NT2/D1 (cell line): ENCODE results near the gene SIRPG.

ENCODE experiments used
- SUZ12 ChIP-seq: IDR thresholded peaks from 2 replicates; pipeline ENCODE4 v1.6.1; 2011; ENCODE audit not compliant: insufficient read length, insufficient read depth; ENCODE audit errors: extremely low read depth
- YY1 ChIP-seq: IDR thresholded peaks from 2 replicates; pipeline ENCODE4 v1.6.1; 2011; ENCODE audit not compliant: insufficient read length, insufficient read depth
- ZNF274 ChIP-seq: IDR thresholded peaks from 2 replicates; pipeline ENCODE4 v1.6.1; 2011; ENCODE audit warnings: mild to moderate bottlenecking, low read depth, low read length

GRCh38 chr20:1619861-1620444 is 37.6 kb downstream of the SIRPG start, which contains the start of gene SIRPB1:
- TF ChIP-seq SUZ12 = no peak
- no peak for TF ChIP-seq ZNF274
- TF ChIP-seq YY1 = no peak
